ENCODE data around the gene TERF2IP.

DNA sequence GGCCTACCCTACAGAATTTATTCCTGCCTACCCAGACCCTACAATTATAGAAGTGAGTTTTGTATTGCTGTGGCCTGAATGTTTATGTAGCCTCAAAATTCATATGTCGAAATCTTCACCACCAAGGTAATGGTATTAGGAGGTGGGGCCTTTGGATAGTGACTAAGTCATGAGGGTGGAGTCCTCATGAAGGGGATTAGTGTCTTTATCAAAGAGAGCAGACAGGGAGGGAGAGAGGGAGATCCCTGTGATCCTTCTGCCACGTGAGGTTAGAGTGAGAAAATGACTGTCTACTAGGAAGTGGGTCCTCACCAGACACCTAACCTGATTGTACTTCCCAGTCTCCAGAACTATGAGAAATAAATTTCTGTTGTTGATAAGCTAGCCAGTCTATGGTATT lies 54.7 kb downstream of the TERF2IP start:
- no peak for TF ChIP-seq EZH2phosphoT487 (IDR thresholded peaks at IDR 0.05; ENCODE audit: borderline replicate concordance)
- TF ChIP-seq, protein P1, sequence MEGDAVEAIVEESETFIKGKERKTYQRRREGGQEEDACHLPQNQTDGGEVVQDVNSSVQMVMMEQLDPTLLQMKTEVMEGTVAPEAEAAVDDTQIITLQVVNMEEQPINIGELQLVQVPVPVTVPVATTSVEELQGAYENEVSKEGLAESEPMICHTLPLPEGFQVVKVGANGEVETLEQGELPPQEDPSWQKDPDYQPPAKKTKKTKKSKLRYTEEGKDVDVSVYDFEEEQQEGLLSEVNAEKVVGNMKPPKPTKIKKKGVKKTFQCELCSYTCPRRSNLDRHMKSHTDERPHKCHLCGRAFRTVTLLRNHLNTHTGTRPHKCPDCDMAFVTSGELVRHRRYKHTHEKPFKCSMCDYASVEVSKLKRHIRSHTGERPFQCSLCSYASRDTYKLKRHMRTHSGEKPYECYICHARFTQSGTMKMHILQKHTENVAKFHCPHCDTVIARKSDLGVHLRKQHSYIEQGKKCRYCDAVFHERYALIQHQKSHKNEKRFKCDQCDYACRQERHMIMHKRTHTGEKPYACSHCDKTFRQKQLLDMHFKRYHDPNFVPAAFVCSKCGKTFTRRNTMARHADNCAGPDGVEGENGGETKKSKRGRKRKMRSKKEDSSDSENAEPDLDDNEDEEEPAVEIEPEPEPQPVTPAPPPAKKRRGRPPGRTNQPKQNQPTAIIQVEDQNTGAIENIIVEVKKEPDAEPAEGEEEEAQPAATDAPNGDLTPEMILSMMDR (conservative IDR thresholded peaks at IDR 0.05; ENCODE audit: low read length), result no peak
